ENCODE data around the gene HNF1B. TPM values are rescaled to one million over a fixed set of nuclear protein-coding genes. Genes with fewer than 3 reads are reported as not detected.

Gene HNF1B
- polyA plus RNA-seq, 3 donors, result 128 to 140 (median 136) TPM

DNA sequence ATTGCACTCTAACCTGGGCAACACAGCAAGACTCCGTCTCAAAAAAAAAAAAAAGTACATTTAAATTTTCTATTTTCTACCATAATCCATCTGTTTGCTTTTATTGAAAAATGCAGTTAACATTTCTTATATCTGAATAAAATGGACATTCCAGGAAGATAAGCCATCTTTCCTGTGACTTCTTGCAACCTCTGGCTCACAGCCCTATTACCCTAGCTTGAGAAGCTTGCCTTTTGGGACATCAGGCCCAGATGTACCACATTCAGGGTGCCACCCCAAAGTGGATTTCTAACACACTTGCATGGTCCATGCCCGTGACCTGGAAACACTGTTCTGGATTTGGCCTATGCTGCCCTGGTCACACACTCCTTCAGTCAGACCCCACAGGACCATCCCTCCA is 71.5 kb downstream of the HNF1B start:
- DNase-seq, result no peak

GRCh38 chr17:37672548-37673078 is 72.2 kb downstream of the HNF1B start:
- DNase-seq, result no peak

GRCh38 chr17:37671824-37672547 is 72.9 kb downstream of the HNF1B start:
- no peak for DNase-seq

DNA sequence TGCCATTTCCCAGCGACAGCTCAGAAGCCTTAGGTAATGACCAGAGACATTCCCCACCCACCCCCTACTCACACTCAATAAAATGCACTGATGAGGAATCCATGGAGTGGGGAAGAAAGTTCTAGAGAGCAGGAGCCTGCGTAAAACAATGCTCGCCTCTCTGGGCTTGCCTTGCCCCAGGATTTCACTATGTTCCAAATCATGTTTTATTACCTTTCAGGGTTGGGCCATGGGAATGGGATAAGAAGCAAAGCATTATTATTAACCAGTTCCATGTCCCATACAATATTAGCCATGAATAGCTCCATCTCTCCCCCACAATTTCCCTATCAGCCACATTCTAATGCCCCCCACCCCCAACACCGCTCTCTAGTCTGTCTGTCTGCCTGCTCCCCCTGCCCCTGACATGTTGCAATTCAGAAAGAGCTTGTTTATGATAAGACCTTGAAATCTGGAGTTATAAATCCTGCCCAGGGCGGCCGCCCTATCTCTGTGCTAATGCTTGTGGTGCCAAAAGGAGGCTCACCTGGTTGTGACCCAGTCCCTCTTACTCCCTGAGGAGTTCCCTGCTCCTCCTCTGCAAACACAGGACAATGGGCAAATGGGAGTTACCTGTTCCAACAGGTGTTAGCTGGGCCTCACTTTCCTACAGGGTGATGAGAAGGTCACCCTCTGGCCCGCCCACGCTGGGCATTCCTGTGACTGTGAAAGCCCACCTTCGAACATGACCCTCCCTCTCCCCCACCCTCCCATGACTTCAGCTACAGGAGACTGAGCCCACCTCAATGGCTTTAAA is 73.6 kb downstream of the HNF1B start:
- DNase-seq, result no peak

- no peak for DNase-seq
These were observed 77.8 kb downstream of the HNF1B start for GRCh38 chr17:37667039-37667438.

GRCh38 chr17:37664214-37664613 is 80.6 kb downstream of the HNF1B start:
- no peak for DNase-seq

DNA sequence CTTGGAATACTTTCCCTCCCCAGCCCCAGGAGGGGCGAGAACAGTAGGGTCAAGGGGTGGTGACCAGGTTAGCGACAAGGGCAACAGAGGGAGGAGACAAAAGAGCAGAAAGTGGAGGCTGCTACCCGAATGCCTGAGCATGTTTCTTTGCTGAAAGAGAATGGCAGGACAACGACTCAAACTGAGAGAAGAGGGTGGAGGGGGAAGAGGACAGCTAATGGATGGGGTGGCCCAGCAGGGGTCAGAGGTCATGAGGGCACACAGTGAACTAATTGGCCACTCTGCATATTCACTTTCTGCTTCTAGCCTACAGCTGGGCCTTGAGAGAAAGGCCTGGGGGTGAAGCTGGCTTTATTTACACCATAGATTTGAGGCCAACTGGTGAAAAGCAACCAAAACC is 82.5 kb downstream of the HNF1B start:
- DNase-seq, result no peak

DNA sequence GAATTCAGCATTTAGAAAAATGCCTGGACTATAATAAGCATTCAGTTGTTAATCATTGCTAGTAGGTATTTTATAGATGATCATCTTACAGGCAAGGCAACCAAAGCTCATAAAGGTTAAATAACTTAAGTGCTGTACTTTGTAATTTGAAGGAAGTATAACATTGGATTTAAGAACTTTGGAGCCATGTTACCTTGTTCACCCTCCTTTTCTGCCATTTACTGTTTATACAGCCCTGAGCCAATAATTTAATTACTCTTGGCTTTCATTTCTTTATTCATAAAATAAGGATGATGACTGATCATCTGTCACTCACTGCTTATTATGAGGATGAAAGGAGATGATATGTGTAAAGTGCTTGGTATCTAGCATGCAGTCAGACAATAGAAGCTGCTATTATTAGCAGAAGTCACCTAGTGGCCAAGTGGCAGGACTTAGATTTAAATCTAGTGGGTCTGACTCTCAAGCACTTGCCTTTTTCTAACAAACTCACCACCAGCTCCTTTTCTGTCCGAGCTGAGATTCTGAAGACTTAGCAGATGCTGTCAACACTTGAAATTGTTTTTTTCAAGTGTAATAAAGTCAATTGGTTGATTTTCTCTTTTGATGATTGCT is 83.4 kb downstream of the HNF1B start:
- DNase-seq, result no peak

DNA sequence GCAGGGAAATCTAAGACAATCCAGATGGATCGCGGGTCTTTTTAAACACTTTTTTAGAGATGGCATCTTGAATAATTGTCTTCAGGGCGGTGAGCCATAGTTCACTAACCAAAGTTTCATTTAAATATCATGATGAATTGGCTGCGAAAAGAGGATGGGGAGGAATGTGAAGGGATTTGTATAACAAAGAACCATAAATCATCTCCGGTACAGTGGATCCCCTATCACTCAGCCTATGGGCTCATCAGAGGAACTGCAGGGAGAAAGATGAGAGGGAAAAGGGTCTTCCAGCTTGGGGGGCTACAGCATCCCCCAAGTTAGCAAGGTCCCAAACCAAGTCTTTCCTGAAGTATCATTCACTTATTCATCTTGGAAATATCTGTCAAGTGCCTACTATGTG is 84.9 kb downstream of the HNF1B start:
- DNase-seq, result no peak

- DNase-seq, result no peak
These were observed 87.7 kb downstream of the HNF1B start for GRCh38 chr17:37657202-37657601.

DNA sequence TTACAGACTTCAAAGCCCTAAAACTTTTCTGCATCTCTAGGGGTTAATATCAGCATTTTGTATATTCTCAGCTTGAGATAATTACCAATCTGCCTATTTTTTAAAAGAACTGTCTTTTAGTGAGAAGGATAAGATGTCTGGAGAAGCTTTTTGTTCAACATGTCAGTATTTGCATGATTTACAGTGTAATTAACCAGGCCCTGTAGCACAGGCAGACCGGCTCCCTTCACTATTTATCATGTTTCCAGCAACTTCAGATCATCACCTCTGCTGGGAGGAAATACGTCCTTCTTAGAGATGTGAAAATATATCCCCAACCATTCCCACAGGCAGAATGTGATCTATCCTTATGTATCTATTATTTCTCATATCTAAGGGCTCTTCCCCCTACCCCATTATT is 93.0 kb downstream of the HNF1B start:
- DNase-seq, result no peak

DNA sequence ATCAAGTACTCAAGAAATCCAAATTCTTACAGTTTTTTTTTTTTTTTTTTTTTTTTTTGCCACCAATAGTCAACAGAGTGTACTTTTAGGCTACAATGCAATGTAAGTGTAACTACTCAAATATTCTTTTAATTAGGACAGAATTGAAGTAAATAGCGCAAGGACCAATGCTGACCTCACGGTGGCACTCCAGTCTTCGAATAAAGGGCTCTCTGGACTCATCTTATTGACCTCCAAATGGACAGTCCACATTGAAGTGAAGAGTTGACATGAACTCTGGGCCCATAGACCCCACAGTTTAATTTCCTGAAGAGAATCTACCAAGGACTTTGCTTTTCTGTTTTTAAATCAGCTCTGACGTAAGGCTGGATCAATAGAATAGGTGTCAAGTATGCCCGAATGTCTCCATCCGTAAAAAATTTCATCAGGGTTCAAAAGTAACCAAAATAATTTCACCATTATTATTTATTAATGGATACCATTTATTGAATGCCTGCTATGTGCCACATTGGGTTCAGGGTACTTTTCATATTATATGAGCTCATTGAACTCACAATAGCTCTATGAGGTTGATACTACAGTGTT is 94.3 kb downstream of the HNF1B start:
- DNase-seq, result no peak

GRCh38 chr17:37648555-37648954 is 96.3 kb downstream of the HNF1B start:
- DNase-seq, result no peak

DNA sequence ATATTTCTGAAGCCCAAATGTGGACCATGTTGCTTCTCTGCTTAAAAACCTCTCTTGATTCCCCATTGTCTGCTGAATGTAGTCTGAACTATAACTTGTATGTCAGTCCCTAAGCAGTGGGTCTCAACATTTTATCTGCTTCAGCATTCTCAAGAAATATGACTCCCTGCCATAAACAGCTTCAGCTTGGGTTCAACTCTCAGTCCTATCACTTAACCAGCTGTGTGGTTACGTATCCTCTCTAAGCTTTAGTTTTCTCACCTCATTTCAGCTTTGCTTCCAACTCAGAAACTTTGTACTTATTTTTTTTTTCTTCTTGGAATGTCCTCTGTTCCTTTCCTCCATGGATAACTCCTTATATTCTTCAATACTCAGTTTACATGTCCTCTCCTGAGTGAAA is 97.0 kb downstream of the HNF1B start:
- no peak for DNase-seq

DNA sequence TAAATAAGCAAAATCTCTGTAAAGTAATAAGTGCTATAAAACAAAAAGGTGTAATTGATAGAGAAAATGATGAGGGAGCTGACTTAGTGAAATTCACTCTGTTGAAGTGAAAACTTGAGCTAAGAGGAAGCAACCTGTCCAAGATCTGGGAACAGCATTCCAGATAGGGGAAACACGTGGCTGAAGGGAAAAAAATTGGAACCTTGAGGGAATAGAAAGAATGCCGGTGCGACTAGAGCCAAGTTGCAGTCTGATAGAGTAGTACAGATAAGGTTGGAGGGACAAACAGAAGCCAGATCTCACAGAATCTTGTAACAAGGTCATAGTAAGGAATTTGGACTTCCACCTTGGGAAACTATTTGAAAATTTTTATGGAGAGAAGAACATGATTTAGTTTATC is 101.0 kb downstream of the HNF1B start:
- peak; percentile 11 for DNase-seq

DNA sequence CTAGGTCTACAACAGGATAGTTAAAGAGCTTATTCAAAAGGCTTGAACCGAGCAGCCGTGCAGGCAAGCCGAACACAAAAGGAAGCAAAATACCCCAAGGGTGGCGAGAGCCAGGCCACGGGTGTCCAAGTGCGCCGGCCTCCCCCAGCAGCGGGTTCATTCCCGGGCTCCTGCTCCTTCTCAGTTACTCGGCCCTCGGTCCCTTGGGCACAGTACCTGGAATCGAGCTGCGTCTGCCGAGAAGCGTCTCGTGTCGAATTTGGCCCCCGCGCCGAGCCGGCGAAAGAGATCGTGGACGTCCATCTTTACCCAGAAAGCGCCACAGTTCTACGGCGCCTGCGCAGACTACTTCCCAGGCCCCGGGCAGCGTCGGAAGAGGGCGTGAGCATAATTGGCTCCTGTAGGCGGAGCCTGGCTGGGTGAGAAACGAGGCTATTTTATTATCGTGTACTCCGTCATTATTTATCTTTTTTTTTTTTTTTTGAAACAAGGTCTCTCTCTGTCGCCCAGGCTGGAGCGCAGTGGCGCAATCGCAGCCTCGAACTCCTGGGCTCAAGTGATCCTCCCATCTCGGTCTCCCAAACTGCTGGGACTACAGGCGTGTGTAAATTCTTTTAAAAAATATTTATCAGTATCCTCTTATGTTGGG is 101.6 kb downstream of the HNF1B start, which contains the start of gene DDX52:
Gene DDX52 (minus strand): TSS at position 329 of the 649 bp plus-strand sequence. CDS start 26 bp downstream, at position 303.
- peak; percentile 93 for DNase-seq

GRCh38 chr17:37642681-37643080 is 102.2 kb downstream of the HNF1B start:
- DNase-seq, result peak; percentile 31

GRCh38 chr17:37640015-37640414 is 104.8 kb downstream of the HNF1B start:
- no peak for DNase-seq

GRCh38 chr17:37637956-37638355 is 106.9 kb downstream of the HNF1B start:
- no peak for DNase-seq
